Right lung (tissue), 5 donors: Measurements from ENCODE around the gene AJUBA. TPM values are rescaled to one million over a fixed set of nuclear protein-coding genes. Genes with fewer than 3 reads are reported as not detected.
A peak's percentile ranks its signal among the peaks of the same experiment; 100 is the strongest.
"Not testable (repeated sequence)": the region's sequence is repeated elsewhere in the genome, so short reads cannot be mapped to it uniquely, and the experiment has no call there.

Experiments used
- DNase-seq, 2 donors: peaks; one replicate each; pipeline ENCODE4 v3.0.0-alpha.2; 2013
- polyA plus RNA-seq, 5 donors: library from polyadenylated mRNA; unstranded; fragments of 120-200 nt; gene quantifications; one replicate each; pipeline versions ENCODE4 v1.2.1 to v1.2.3, GENCODE V29; 2013; ENCODE audit warnings: inconsistent platforms in 1 of 5, low replicate concordance in 1 of 5; ENCODE audit not compliant: insufficient read length in 5 of 5, insufficient read depth in 1 of 5

AJUBA gene
- polyA plus RNA-seq, 5 donors: 31.3 to 50.3 (median 40.6) TPM

- DNase-seq: no peak
Measured at GRCh38 chr14:22981876-22982476, 375 bp downstream of the AJUBA start.

GRCh38 chr14:22981090-22981875 lies 1.1 kb downstream of the AJUBA start:
- no peak for DNase-seq

GRCh38 chr14:22980672-22981089 lies 1.7 kb downstream of the AJUBA start:
- DNase-seq: no peak

- DNase-seq: no peak
Measured at GRCh38 chr14:22979748-22980392, 2.5 kb downstream of the AJUBA start.

- no peak for DNase-seq
Measured at GRCh38 chr14:22978981-22979671, 3.2 kb downstream of the AJUBA start.

GRCh38 chr14:22978487-22978837 lies 3.9 kb downstream of the AJUBA start:
- DNase-seq: no peak

- DNase-seq: peak in 1 of 2 donors; percentile 42
Measured at GRCh38 chr14:22977684-22978486, 4.5 kb downstream of the AJUBA start.

- DNase-seq: no peak
Measured at GRCh38 chr14:22977434-22977683, 5.0 kb downstream of the AJUBA start.

- DNase-seq: peak in 1 of 2 donors; percentile 55
Measured at GRCh38 chr14:22976620-22977433, 5.5 kb downstream of the AJUBA start.

- DNase-seq: no peak
Measured at GRCh38 chr14:22974530-22975313, 7.6 kb downstream of the AJUBA start.

GRCh38 chr14:22973217-22974032 lies 8.9 kb downstream of the AJUBA start:
- peak in 1 of 2 donors; percentile 57 for DNase-seq

- DNase-seq: no peak
Measured at GRCh38 chr14:22972313-22972930, 9.9 kb downstream of the AJUBA start.

- DNase-seq: no peak
Measured at GRCh38 chr14:22971152-22971551, 11.2 kb downstream of the AJUBA start.

- DNase-seq: no peak
Measured at GRCh38 chr14:22966783-22967269, 15.5 kb downstream of the AJUBA start.

- DNase-seq: not testable (repeated sequence)
Measured at GRCh38 chr14:22965916-22966782, 16.2 kb downstream of the AJUBA start.

GRCh38 chr14:22962061-22962676 lies 20.2 kb downstream of the AJUBA start:
- no peak for DNase-seq
